Measurements from ENCODE around the gene ALPP.
"Not testable (repeated sequence)": the region's sequence is repeated elsewhere in the genome, so short reads cannot be mapped to it uniquely, and the experiment has no call there.

Gene ALPP

DNA sequence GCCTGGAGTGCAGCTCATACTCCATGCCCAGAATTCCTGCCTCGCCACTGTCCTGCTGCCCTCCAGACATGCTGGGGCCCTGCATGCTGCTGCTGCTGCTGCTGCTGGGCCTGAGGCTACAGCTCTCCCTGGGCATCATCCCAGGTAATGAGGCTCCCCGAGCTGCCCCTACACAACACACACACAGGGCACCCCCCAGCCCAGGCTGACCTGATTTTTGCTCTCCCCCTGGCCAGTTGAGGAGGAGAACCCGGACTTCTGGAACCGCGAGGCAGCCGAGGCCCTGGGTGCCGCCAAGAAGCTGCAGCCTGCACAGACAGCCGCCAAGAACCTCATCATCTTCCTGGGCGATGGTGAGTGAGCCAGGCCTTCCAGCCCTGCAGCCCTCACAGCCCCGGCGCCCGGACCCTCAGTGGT lies at the start of gene ALPP:
ALPP (plus strand) TSS at position 17 of the 417 bp plus-strand sequence; CDS start at position 69, 52 bp downstream.
- not testable (repeated sequence) for H3K9ac ChIP-seq (ENCODE audit: low read depth in 1 of 2, low read length in 2 of 2); H3K27me3 ChIP-seq (ENCODE audit: control insufficient read depth in 1 of 2, insufficient read depth in 2 of 2, low read length in 2 of 2); H3K4me1 ChIP-seq (ENCODE audit: control insufficient read depth in 1 of 2, insufficient read depth in 2 of 2, low read length in 2 of 2); H3K4me3 ChIP-seq (ENCODE audit: low read depth in 1 of 2, low read length in 2 of 2); H3K36me3 ChIP-seq (ENCODE audit: control insufficient read depth in 1 of 2, insufficient read depth in 2 of 2, low read length in 2 of 2); H3K27ac ChIP-seq (ENCODE audit: low read depth, low read length); H3K9me3 ChIP-seq (ENCODE audit: control insufficient read depth in 1 of 2, low read length in 2 of 2)

DNA sequence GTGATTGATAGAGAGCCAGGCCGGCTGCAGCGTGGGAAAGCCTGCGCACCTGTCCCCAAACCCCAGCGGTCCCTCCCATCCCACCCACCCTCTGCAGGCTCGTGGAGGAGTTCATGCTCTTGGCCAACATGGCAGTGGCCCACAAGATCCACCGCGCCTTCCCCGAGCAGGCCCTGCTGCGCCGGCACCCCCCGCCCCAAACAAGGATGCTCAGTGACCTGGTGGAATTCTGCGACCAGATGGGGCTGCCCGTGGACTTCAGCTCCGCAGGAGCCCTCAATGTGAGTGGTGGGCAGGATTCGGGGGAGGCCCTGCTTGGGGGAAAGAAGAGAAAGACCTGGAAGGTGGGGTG lies 48.9 kb upstream of the ALPP start:
- no peaks in the 10 kb centered on the region for H3K36me3 ChIP-seq (ENCODE audit: control insufficient read depth in 1 of 2, insufficient read depth in 2 of 2, low read length in 2 of 2)
- H3K27ac ChIP-seq (ENCODE audit: low read depth, low read length), result no peak overlapping the region
- no peaks in the 10 kb centered on the region for H3K27me3 ChIP-seq (ENCODE audit: control insufficient read depth in 1 of 2, insufficient read depth in 2 of 2, low read length in 2 of 2)
- no peaks in the 10 kb centered on the region for H3K9me3 ChIP-seq (ENCODE audit: control insufficient read depth in 1 of 2, low read length in 2 of 2)
- no peak overlapping the region for H3K4me3 ChIP-seq (ENCODE audit: low read depth in 1 of 2, low read length in 2 of 2)
- H3K4me1 ChIP-seq (ENCODE audit: control insufficient read depth in 1 of 2, insufficient read depth in 2 of 2, low read length in 2 of 2), result no peaks in the 10 kb centered on the region
- H3K9ac ChIP-seq (ENCODE audit: low read depth in 1 of 2, low read length in 2 of 2), result no peak overlapping the region

DNA sequence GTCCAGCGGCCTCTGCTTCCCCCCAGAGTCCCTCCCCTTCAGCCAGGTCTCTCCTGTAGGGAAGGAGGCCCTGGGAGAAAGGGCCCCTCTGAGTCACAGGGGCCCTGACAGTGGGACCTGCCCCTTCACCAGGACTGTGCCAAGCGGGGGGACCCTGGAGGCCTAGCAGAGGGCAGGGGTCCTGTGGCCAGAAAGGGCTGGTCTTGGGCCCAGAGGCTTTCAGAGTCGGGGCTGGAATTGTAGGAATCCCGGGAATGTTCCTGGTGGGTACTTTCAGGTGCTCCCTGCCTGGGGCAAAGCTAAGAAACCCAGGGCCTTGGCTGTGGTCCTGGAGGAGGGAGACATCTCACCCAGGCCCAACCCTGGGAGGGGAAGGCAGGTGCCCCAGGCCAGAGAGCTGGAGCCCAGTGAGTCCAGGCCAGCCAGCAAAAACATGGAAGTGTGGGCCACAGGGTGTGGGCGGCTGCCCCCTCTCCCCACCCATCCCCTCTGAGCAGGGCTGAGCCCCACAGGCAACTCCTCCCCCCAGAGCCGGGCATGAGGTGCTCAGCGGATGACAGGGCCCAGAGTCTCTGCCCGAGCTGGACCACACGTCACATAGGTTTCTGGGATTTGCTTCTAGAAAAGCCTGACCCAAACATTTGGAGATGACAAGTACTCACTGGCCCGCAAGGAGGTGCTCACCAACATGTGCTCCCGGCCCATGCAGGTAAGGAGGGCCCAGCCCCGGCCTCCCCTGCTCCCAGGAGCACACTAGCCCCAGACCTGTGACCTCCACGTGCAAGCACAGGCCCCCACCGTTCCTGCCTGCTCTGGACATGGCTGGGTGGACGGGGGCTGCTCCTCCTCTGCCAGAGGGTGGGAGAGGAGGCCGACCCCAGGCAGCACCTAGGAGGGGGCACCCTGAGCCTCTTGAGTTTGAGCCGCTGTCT lies 48.2 kb upstream of the ALPP start:
- H3K27me3 ChIP-seq (ENCODE audit: control insufficient read depth in 1 of 2, insufficient read depth in 2 of 2, low read length in 2 of 2), result no peaks in the 10 kb centered on the region
- no peak overlapping the region for H3K4me3 ChIP-seq (ENCODE audit: low read depth in 1 of 2, low read length in 2 of 2)
- no peaks in the 10 kb centered on the region for H3K4me1 ChIP-seq (ENCODE audit: control insufficient read depth in 1 of 2, insufficient read depth in 2 of 2, low read length in 2 of 2)
- no peaks in the 10 kb centered on the region for H3K9me3 ChIP-seq (ENCODE audit: control insufficient read depth in 1 of 2, low read length in 2 of 2)
- H3K27ac ChIP-seq (ENCODE audit: low read depth, low read length), result no peak overlapping the region
- H3K9ac ChIP-seq (ENCODE audit: low read depth in 1 of 2, low read length in 2 of 2), result no peak overlapping the region
- H3K36me3 ChIP-seq (ENCODE audit: control insufficient read depth in 1 of 2, insufficient read depth in 2 of 2, low read length in 2 of 2), result no peaks in the 10 kb centered on the region

DNA sequence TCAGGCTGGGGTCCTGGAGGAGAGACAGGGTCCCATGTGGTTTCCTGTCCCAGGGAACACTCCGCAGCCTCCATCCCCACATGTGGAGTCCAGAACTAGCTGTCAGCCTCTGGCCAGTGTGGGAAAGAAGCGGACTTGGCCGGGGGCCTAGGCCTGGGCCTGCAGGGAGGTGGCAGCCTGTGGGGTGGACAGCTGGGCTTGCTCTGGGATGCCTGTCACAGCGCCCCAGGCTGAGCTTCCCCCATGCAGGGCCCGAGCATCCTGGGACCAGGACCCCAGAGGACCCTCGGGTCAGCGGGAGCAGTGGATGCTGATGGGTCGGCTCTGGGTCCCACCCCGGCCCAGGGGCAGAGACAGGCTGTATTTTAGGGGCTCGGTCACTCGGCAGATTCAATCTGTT lies 47.5 kb upstream of the ALPP start:
- not testable (repeated sequence) for H3K4me1 ChIP-seq (ENCODE audit: control insufficient read depth in 1 of 2, insufficient read depth in 2 of 2, low read length in 2 of 2); H3K4me3 ChIP-seq (ENCODE audit: low read depth in 1 of 2, low read length in 2 of 2); H3K9me3 ChIP-seq (ENCODE audit: control insufficient read depth in 1 of 2, low read length in 2 of 2); H3K27ac ChIP-seq (ENCODE audit: low read depth, low read length); H3K9ac ChIP-seq (ENCODE audit: low read depth in 1 of 2, low read length in 2 of 2); H3K36me3 ChIP-seq (ENCODE audit: control insufficient read depth in 1 of 2, insufficient read depth in 2 of 2, low read length in 2 of 2); H3K27me3 ChIP-seq (ENCODE audit: control insufficient read depth in 1 of 2, insufficient read depth in 2 of 2, low read length in 2 of 2)

DNA sequence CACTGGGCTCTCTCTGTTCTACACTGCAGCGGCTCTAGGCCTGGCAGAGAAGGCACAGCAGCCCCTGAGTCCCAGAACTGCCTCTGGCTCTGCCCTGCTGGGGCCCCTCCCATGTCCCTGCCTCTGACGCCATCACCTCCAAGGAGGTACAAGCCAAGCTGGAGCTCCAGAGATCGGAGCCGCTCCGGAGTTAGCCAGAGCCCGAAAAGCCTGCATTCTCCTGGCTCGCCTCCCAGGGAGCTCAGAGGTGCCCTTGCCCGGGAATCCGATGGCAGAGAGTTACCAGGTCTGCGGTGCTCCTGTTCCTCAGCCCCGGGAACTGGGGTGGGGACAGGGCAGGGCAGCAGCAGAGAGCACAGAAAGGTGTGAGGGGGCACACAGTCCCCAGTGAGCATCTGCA lies 46.9 kb upstream of the ALPP start:
- not testable (repeated sequence) for H3K27me3 ChIP-seq (ENCODE audit: control insufficient read depth in 1 of 2, insufficient read depth in 2 of 2, low read length in 2 of 2); H3K36me3 ChIP-seq (ENCODE audit: control insufficient read depth in 1 of 2, insufficient read depth in 2 of 2, low read length in 2 of 2); H3K9ac ChIP-seq (ENCODE audit: low read depth in 1 of 2, low read length in 2 of 2); H3K4me3 ChIP-seq (ENCODE audit: low read depth in 1 of 2, low read length in 2 of 2); H3K9me3 ChIP-seq (ENCODE audit: control insufficient read depth in 1 of 2, low read length in 2 of 2); H3K27ac ChIP-seq (ENCODE audit: low read depth, low read length); H3K4me1 ChIP-seq (ENCODE audit: control insufficient read depth in 1 of 2, insufficient read depth in 2 of 2, low read length in 2 of 2)

DNA sequence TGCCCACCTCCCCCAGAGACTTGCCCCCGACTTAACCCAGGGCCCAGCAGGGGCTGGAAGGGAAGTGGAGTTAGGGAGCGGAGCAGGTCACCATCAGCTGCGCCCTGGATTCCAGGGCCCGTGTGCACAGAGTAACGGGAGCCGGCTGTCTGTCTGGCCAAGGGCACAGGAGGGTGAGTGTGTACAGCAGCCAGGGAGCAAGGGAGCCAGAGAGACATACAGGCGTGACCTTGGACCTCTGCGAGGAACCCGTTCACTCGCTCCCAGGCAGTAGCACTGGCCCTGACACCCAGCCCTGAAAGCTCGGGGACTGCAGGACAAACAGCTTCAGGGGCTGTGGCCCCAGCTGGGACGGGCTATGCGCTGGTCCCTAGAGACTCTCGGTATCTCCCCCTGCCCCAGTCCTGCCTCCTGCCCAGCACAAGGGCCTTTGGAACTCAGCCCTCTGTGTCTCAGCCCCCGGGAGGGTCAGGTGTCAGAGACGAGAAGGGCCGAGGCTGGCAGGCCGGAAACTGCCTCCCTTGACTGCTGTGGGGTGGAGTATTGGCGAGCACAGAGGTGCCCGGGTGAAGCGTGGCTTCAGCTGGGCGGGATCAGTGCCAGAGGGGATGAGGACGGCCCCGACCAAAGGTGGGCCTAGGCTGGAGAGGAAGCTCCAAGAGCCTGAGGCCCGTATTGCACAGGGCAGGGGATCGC lies 46.2 kb upstream of the ALPP start:
- H3K9ac ChIP-seq (ENCODE audit: low read depth in 1 of 2, low read length in 2 of 2); H3K36me3 ChIP-seq (ENCODE audit: control insufficient read depth in 1 of 2, insufficient read depth in 2 of 2, low read length in 2 of 2); H3K4me1 ChIP-seq (ENCODE audit: control insufficient read depth in 1 of 2, insufficient read depth in 2 of 2, low read length in 2 of 2); H3K9me3 ChIP-seq (ENCODE audit: control insufficient read depth in 1 of 2, low read length in 2 of 2); H3K4me3 ChIP-seq (ENCODE audit: low read depth in 1 of 2, low read length in 2 of 2); H3K27ac ChIP-seq (ENCODE audit: low read depth, low read length); H3K27me3 ChIP-seq (ENCODE audit: control insufficient read depth in 1 of 2, insufficient read depth in 2 of 2, low read length in 2 of 2): not testable (repeated sequence)

DNA sequence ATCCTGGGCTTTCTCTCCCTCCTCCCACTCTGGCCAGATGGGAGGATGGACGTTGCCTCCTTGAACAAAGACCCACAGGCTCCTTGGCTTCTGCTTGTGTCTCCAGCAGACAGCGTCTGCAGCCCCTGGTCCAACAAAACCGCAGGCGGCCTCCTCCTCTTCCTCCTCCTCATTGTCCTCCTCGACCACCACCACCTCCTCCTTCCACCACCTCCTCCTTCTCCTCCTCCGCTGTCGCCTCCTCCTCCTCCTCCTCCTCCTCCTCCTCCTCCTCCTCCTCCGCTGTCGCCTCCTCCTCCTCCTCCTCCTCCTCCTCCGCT lies 45.7 kb upstream of the ALPP start:
- H3K9me3 ChIP-seq (ENCODE audit: control insufficient read depth in 1 of 2, low read length in 2 of 2), result no peaks in the 10 kb centered on the region
- no peaks in the 10 kb centered on the region for H3K36me3 ChIP-seq (ENCODE audit: control insufficient read depth in 1 of 2, insufficient read depth in 2 of 2, low read length in 2 of 2)
- H3K27me3 ChIP-seq (ENCODE audit: control insufficient read depth in 1 of 2, insufficient read depth in 2 of 2, low read length in 2 of 2), result no peaks in the 10 kb centered on the region
- no peak overlapping the region for H3K27ac ChIP-seq (ENCODE audit: low read depth, low read length)
- H3K9ac ChIP-seq (ENCODE audit: low read depth in 1 of 2, low read length in 2 of 2), result no peak overlapping the region
- no peak overlapping the region for H3K4me3 ChIP-seq (ENCODE audit: low read depth in 1 of 2, low read length in 2 of 2)
- no peaks in the 10 kb centered on the region for H3K4me1 ChIP-seq (ENCODE audit: control insufficient read depth in 1 of 2, insufficient read depth in 2 of 2, low read length in 2 of 2)

DNA sequence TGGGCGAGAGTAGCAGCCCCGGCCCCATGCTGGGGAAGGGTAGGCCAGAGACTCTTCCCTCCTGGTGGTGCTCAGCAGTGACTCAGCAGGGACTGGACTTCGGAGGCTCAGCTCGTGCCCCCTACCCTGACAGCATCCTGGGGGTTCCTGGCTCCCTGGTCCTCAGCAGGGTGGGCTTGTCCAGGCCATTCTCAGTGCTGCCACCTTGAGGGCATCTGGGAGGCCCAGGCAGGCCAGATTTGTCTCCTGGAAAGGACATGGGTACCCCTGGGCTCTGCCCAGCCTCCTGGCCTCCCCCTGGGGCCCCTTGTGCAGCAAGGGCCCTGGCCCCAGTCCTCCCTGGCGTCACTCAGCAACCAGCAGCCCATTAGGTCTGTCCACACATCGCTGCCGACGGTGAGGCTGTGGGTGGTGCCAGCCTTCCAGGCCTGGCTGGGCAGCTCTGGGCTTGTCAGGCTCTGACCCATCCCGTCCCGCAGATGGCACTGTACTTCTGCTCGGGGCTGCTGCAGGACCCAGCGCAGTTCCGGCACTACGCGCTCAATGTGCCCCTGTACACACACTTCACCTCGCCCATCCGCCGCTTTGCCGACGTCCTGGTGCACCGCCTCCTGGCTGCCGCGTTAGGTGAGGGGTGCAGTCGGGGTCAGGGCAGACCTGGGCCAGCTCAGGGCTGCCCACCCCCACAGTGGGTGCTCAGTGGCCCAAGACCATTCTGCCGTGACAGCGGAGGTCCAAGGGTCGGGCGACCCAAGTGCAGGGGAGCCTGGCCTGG lies 45.0 kb upstream of the ALPP start:
- Histone ChIP-seq H3K27me3 (ENCODE audit: control insufficient read depth in 1 of 2, insufficient read depth in 2 of 2, low read length in 2 of 2) (no peaks in the 10 kb centered on the region), H3K27ac (ENCODE audit: low read depth, low read length) (no peak overlapping the region), H3K4me3 (ENCODE audit: low read depth in 1 of 2, low read length in 2 of 2) (no peak overlapping the region), H3K9me3 (ENCODE audit: control insufficient read depth in 1 of 2, low read length in 2 of 2) (no peaks in the 10 kb centered on the region), H3K36me3 (ENCODE audit: control insufficient read depth in 1 of 2, insufficient read depth in 2 of 2, low read length in 2 of 2) (no peaks in the 10 kb centered on the region), H3K9ac (ENCODE audit: low read depth in 1 of 2, low read length in 2 of 2) (no peak overlapping the region), H3K4me1 (ENCODE audit: control insufficient read depth in 1 of 2, insufficient read depth in 2 of 2, low read length in 2 of 2) (no peaks in the 10 kb centered on the region)

DNA sequence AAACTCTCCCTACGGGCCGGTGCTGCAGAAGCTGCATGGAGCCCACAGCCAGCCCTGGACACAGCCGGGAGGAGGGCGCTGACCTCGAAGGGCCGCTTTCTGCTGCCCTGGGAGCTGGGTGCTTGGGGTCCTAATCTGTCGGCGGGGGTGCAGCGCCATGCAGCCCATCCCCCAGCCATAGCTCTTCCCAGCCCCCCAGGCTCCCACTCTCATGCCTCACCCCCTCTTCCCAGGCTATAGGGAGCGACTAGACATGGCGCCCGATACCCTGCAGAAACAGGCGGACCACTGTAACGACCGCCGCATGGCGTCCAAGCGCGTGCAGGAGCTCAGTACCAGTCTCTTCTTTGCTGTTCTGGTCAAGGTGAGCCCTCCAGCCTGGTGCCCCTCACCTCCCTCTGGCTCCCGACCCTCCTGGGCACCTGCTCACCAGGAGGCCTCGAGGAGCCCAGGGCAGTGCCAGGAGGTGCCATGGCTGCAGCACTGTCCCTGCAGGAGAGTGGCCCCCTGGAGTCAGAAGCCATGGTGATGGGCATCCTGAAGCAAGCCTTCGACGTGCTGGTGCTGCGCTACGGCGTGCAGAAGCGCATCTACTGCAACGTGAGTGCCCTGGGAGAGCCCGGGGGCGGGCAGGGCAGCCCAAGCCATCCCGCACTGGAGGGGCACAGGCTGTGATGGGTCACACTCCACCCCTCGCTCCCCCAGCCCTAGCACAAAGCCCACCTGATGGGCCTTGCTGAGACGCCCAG lies 44.2 kb upstream of the ALPP start:
- H3K36me3 ChIP-seq (ENCODE audit: control insufficient read depth in 1 of 2, insufficient read depth in 2 of 2, low read length in 2 of 2); H3K27me3 ChIP-seq (ENCODE audit: control insufficient read depth in 1 of 2, insufficient read depth in 2 of 2, low read length in 2 of 2); H3K9me3 ChIP-seq (ENCODE audit: control insufficient read depth in 1 of 2, low read length in 2 of 2); H3K4me1 ChIP-seq (ENCODE audit: control insufficient read depth in 1 of 2, insufficient read depth in 2 of 2, low read length in 2 of 2); H3K27ac ChIP-seq (ENCODE audit: low read depth, low read length); H3K4me3 ChIP-seq (ENCODE audit: low read depth in 1 of 2, low read length in 2 of 2); H3K9ac ChIP-seq (ENCODE audit: low read depth in 1 of 2, low read length in 2 of 2): not testable (repeated sequence)

DNA sequence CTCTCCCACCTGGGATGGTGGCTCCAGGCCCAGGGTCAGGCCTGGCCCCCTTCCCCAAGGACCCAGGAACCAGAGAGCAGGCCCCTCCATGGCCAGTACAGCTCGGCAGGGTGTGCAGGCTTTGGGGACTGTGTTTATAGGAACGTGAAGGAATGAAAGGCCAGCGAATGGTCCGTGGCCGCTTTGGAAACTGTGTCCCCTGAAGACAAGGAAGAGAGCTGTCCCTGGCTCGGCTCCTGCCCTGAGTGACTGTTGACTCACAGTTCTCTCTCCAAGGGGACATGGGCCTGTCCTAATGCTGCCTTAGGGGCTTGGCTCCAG lies 43.7 kb upstream of the ALPP start:
- not testable (repeated sequence) for H3K9me3 ChIP-seq (ENCODE audit: control insufficient read depth in 1 of 2, low read length in 2 of 2); H3K4me3 ChIP-seq (ENCODE audit: low read depth in 1 of 2, low read length in 2 of 2); H3K36me3 ChIP-seq (ENCODE audit: control insufficient read depth in 1 of 2, insufficient read depth in 2 of 2, low read length in 2 of 2); H3K27ac ChIP-seq (ENCODE audit: low read depth, low read length); H3K4me1 ChIP-seq (ENCODE audit: control insufficient read depth in 1 of 2, insufficient read depth in 2 of 2, low read length in 2 of 2); H3K27me3 ChIP-seq (ENCODE audit: control insufficient read depth in 1 of 2, insufficient read depth in 2 of 2, low read length in 2 of 2); H3K9ac ChIP-seq (ENCODE audit: low read depth in 1 of 2, low read length in 2 of 2)

Measured in duodenal mucosa (tissue), 2 donors.